Ascending aorta (tissue), 2 donors: ENCODE results near the gene ZNF408. TPM values are rescaled to one million over a fixed set of nuclear protein-coding genes. Genes with fewer than 3 reads are reported as not detected.
A peak's percentile ranks its signal among the peaks of the same experiment; 100 is the strongest.

Experiments used
- DNase-seq, 2 donors: peaks; one replicate each; pipeline ENCODE4 v3.0.0-alpha.2; 2019; ENCODE audit warnings: low spot score in 2 of 2
- H3K27ac ChIP-seq, 2 donors: fragments of 200-600 bp; sonication (generic); one replicate each; pipeline ENCODE4 v1.5.1; 2016 to 2017; ENCODE audit warnings: mild to moderate bottlenecking in 1 of 2
- H3K27me3 ChIP-seq: fragments of 200-600 bp; sonication (generic); one replicate; pipeline ENCODE4 v1.5.1; 2017
- H3K36me3 ChIP-seq, 2 donors: fragments of 200-600 bp; sonication (generic); one replicate each; pipeline ENCODE4 v1.5.1; 2016
- H3K4me1 ChIP-seq, 2 donors: fragments of 200-600 bp; sonication (generic); one replicate each; pipeline ENCODE4 v1.5.1; 2016 to 2017; ENCODE audit warnings: mild to moderate bottlenecking in 1 of 2
- H3K4me3 ChIP-seq, 2 donors: fragments of 200-600 bp; sonication (generic); one replicate each; pipeline ENCODE4 v1.5.1; 2016 to 2017; ENCODE audit warnings: mild to moderate bottlenecking in 1 of 2
- H3K9me3 ChIP-seq, 2 donors: fragments of 200-600 bp; sonication (generic); one replicate each; pipeline ENCODE4 v1.5.1; 2016
- CTCF ChIP-seq, 3 experiments: fragments of 200-600 bp in 2 of 3; fragments of 450-650 bp in 1 of 3; sonication (generic) in 2 of 3; IDR thresholded peaks; one replicate each; pipeline ENCODE4 v1.5.1; 2016 to 2019; ENCODE audit warnings: antibody characterized with exemption in 3 of 3, mild to moderate bottlenecking in 1 of 3, moderate library complexity in 1 of 3
- intact Hi-C: fragments of 100-400 bp; cut with DNase I; formaldehyde crosslinking; loops from one replicate; pipeline ENCODE4 v1.15.1; 2023
- total RNA-seq: library from RNA; depleted of rRNA; stranded (reverse); fragments of >200 nt; gene quantifications from one replicate; pipeline ENCODE4 v1.1.0, GENCODE V29; 2016

The ZNF408 gene
- total RNA-seq, result 9.7 TPM

DNA sequence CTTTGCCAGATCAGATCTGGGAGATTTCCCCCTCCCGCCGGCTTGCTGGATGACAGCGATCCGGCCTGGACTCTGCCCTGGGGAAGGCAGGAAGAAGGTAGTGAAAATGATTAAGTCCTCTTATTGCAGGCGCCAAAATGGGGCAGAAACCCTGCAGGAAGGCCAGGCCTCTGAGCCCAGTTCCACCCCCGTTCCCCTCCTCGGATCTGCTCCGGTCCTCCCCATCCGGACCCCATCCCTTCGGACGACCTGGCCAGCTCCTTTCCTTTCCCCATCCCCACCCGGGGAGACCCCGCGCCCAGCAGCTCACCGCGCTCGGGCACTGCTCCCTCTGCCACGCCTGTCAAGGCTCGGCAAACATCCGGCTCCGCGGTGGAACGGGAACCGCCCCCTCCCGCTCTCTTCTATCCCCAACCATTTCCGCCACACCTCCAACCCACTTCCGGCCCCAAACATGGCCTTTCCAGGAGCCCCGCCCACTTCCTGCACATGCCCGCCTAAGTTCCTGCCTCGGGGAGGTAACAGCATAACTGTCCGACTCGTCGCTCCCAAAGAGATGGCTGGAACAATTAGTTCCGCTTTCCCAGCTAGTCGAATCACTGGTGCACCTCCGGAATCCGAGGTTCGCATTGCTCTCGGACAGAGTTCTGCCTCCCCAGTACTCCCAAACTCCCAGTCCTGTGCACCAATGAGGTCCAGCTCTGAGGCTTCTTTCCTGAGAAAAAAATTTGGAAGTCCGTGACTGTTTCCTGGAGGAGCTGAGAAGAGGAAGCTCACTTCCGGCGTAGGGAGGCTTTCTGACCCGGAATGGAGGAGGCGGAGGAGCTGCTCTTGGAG is at the start of gene ZNF408, which contains the start of gene ARHGAP1:
ZNF408 (plus strand) TSS at position 791 of the 837 bp plus-strand sequence; CDS start at position 808, 17 bp downstream.
ARHGAP1 (minus strand) TSS at position 379 of the 837 bp plus-strand sequence. CDS start 4,512 bp downstream, outside the sequence.
- intact Hi-C loops, result loop anchor here (1.0 to 5.0 kb wide), 4 partner anchors 10 to 1066 kb away; partner anchors contain the start of genes ATG13, FNBP4 and HARBI1
- Histone ChIP-seq H3K27ac (peak within 1 kb of the TSS; percentile 85 to 91), H3K27me3 (no peaks in the 10 kb centered on the region), H3K36me3 (peaks cover 41% of the 10 kb centered on the region in 2 donors), H3K4me3 (peak within 1 kb of the TSS; percentile 79 to 82), H3K4me1 (peaks cover 33 to 51% of the 10 kb centered on the region in 2 donors), H3K9me3 (no peaks in the 10 kb centered on the region)
- TF ChIP-seq CTCF (IDR thresholded peaks at IDR 0.05), result no peak
- peak; percentile 96 to 100 for DNase-seq

DNA sequence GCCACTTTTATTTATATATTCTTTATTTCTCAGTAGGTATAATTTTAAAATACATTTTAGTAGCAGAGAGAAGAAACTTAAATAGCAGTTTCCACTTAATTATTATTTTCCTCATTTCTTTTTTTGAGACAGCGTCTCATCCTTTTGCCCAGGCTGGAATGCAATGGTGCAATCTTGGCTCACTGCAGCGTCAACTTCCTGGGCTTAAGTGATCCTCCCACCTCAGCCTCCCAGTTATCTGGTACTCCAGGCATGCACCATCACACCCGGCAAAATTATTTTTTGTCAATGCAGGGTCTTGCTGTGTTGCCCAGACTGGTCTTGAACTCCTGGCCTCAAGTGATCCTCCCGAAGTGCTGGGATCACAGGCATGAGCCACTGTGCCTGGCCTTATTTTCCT is 45.2 kb upstream of the ZNF408 start:
- Histone ChIP-seq H3K27ac (no peak overlapping the region), H3K36me3 (peaks cover 67 to 95% of the 10 kb centered on the region in 2 donors), H3K4me3 (no peak overlapping the region), H3K4me1 (no peaks in the 10 kb centered on the region), H3K9me3 (no peaks in the 10 kb centered on the region), H3K27me3 (no peaks in the 10 kb centered on the region)
- TF ChIP-seq CTCF (IDR thresholded peaks at IDR 0.05), result no peak
- intact Hi-C loops, result no loop called here
- no peak for DNase-seq

DNA sequence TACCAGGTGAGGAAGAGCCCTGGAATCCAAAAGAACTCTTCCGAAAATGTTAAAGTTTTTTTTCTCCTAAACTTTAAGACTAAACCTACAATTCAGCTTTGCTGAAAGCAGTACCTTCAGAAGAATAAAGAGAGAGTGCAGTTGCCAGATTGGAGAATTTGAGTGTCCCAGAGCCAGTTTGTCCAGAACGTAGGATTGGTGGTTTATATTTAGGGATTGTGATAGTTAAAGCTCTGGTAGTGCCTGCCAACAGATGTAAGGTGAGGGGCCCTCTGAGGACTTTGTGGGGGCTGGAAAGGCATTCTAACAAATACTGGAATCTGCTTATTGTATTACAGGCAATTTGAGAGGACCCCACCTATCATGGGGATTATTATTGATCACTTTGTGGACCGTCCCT is 43.6 kb upstream of the ZNF408 start:
- Histone ChIP-seq H3K9me3 (no peaks in the 10 kb centered on the region), H3K4me3 (no peak overlapping the region), H3K36me3 (peaks cover 53 to 95% of the 10 kb centered on the region in 2 donors), H3K27ac (peak overlapping the region in 1 of 2 donors; percentile 11), H3K27me3 (no peaks in the 10 kb centered on the region), H3K4me1 (no peaks in the 10 kb centered on the region)
- intact Hi-C loops, result no loop called here
- no peak for DNase-seq
- TF ChIP-seq CTCF (IDR thresholded peaks at IDR 0.05), result no peak

GRCh38 chr11:46658259-46658658 is 42.6 kb upstream of the ZNF408 start:
- no peaks in the 10 kb centered on the region for H3K9me3 ChIP-seq
- peak in 1 of 2 donors; percentile 67 for DNase-seq
- H3K36me3 ChIP-seq, result peaks cover 57 to 95% of the 10 kb centered on the region in 2 donors
- no peak for TF ChIP-seq CTCF (IDR thresholded peaks at IDR 0.05)
- H3K27me3 ChIP-seq, result no peaks in the 10 kb centered on the region
- no peak overlapping the region for H3K4me3 ChIP-seq
- H3K4me1 ChIP-seq, result no peaks in the 10 kb centered on the region
- intact Hi-C loops, result no loop called here
- H3K27ac ChIP-seq, result peak overlapping the region in 1 of 2 donors; percentile 24

DNA sequence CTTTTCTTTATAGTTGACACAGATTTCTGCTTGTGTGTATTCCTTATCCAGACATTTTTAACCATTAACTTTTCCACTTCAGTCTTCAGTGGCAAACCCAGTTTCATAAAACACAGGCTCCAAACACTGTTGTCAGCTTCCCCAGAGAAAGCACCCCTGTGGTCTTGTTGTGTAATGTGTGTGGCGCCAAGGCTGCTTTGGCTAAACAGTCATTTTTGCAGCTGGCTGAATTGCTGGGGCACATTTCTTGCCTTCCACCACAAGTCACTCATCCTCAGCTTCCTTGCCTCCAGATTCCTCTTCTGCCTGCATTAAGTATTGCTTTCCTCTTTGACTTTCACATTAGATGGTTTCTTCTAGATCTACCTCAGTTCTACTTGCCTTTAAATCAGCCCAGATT is 40.9 kb upstream of the ZNF408 start:
- Histone ChIP-seq H3K9me3 (no peaks in the 10 kb centered on the region), H3K27ac (no peak overlapping the region), H3K4me1 (no peaks in the 10 kb centered on the region), H3K27me3 (no peaks in the 10 kb centered on the region), H3K36me3 (peaks cover 57 to 98% of the 10 kb centered on the region in 2 donors), H3K4me3 (no peak overlapping the region)
- intact Hi-C loops, result no loop called here
- no peak for TF ChIP-seq CTCF (IDR thresholded peaks at IDR 0.05)
- no peak for DNase-seq
